Fibroblast of villous mesenchyme (primary cell): ENCODE measurements around the gene RAD51B. TPM values are rescaled to one million over a fixed set of nuclear protein-coding genes. Genes with fewer than 3 reads are reported as not detected.
A peak's percentile ranks its signal among the peaks of the same experiment; 100 is the strongest.

Experiments used
- DNase-seq: peaks from one replicate; pipeline ENCODE4 v3.0.0-alpha.2; 2010; ENCODE audit warnings: low read depth
- H3K4me3 ChIP-seq: 2 replicates; pipeline ENCODE4 v1.5.1; 2011; ENCODE audit warnings: low read depth, mild to moderate bottlenecking, low read length
- total RNA-seq: library from RNA; depleted of rRNA; stranded (reverse); fragments of >200 nt; gene quantifications from 2 replicates; pipeline ENCODE4 v1.2.3, GENCODE V29; 2012
- TF ChIP-seq, protein P1 (sequence below): IDR thresholded peaks from 2 replicates; pipeline ENCODE4 v1.5.1; 2012; ENCODE audit warnings: low read depth, mild to moderate bottlenecking, low read length; ENCODE audit not compliant: insufficient read depth

The RAD51B gene
- total RNA-seq, 1 donor = 22.0 TPM

GRCh38 chr14:68513838-68514607 is 694.4 kb downstream of the RAD51B start:
- TF ChIP-seq, protein P1, sequence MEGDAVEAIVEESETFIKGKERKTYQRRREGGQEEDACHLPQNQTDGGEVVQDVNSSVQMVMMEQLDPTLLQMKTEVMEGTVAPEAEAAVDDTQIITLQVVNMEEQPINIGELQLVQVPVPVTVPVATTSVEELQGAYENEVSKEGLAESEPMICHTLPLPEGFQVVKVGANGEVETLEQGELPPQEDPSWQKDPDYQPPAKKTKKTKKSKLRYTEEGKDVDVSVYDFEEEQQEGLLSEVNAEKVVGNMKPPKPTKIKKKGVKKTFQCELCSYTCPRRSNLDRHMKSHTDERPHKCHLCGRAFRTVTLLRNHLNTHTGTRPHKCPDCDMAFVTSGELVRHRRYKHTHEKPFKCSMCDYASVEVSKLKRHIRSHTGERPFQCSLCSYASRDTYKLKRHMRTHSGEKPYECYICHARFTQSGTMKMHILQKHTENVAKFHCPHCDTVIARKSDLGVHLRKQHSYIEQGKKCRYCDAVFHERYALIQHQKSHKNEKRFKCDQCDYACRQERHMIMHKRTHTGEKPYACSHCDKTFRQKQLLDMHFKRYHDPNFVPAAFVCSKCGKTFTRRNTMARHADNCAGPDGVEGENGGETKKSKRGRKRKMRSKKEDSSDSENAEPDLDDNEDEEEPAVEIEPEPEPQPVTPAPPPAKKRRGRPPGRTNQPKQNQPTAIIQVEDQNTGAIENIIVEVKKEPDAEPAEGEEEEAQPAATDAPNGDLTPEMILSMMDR = no peak
- DNase-seq = no peak
- no peak overlapping the region for H3K4me3 ChIP-seq

DNA sequence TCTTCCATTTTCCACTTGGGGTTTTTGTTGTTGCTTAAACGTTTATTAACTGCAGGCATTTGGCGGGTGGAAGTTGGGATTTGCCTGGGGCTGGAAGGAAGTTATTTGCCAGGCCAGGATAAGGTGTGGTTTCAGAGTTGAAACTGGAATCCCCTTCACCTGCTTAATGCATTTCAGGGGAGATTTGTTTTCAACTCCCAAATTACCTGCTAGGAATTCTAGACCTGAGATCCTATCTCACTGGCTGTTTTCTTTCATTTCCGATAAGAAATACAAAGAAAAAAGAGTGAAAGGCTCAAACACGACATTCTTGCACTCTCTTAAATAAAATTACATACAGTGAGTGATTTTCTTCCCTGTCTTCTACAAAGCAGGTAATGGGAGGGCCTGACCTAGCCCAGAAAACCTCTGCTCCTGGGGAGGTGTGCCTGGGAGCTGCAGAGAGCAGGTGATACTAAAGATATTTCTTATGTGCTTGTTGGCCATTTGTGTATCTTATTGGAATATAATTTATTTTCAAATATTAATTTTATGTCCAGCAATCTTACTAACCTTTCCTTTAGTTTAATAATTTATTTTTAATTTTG is 695.1 kb downstream of the RAD51B start:
- TF ChIP-seq, protein P1 = no peak
- no peak overlapping the region for H3K4me3 ChIP-seq
- no peak for DNase-seq

GRCh38 chr14:68516342-68516741 is 696.8 kb downstream of the RAD51B start:
- TF ChIP-seq, protein P1 = no peak
- DNase-seq = no peak

DNA sequence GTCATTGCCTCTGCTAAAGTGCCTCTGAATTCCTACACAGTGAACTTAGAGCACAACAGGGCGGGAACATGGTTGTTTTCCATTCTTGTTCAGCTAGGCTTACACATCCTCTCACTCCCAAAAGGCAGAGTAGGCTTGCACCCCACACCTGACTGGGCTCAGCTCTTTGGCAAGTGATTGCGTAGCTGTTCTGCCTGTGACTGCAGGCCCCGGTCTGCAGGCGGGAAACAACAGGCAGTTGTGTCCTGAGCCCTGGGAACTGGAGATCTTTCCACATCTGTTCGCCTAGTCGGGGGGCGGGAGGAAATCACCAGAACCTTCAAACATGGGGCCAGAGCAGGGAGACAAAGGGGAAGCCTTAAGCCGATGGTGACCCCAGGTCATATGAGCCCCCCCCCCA is 698.6 kb downstream of the RAD51B start:
- TF ChIP-seq, protein P1 = no peak
- H3K4me3 ChIP-seq = no peak overlapping the region
- no peak for DNase-seq

More at GRCh38 chr14:68516342-68516741, 696.8 kb downstream of the RAD51B start:
- no peak overlapping the region for H3K4me3 ChIP-seq

DNA sequence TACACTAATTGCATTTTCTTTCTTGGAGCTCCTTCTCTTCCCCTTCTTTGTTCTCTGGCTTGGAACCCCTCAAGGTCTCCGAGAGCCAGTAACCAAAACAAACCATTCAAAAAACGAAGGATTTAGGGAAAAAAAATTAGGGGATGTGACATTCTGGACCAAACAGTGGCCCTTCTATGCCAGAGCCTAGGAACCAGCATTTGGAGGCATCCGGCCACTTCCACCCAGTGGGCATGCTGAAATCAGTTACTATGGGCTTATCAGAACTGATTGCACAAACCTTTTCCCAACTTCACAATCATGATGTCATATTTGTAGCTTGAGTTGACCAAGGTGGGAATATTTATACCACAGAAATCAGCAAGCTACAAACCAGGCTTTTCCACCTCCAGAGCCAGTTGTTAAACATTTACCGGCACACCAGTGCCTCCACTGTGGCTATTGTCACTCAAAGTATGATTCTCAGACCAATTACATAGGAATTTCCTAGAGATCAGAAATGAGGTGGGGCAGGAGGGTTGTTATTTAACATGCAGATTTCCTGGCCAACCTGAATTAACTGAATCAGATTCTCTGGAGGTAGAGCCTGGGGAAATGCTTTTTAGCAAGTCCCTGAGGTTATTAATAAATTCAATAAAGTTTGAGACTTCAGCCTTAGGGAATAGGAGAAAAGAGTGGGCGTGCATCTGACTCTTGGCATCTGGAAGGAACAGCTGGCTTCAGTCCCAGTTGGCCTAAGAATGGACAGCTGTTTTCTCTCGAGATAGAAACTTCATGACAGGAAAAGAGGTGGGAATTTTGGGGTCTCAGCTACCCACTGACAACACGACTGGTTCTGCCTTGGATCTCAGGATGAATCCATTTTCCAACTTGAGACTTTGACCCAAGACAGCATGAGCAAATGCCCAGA is 699.4 kb downstream of the RAD51B start:
- DNase-seq = peak; percentile 49
- TF ChIP-seq, protein P1 = no peak
- no peak overlapping the region for H3K4me3 ChIP-seq

DNA sequence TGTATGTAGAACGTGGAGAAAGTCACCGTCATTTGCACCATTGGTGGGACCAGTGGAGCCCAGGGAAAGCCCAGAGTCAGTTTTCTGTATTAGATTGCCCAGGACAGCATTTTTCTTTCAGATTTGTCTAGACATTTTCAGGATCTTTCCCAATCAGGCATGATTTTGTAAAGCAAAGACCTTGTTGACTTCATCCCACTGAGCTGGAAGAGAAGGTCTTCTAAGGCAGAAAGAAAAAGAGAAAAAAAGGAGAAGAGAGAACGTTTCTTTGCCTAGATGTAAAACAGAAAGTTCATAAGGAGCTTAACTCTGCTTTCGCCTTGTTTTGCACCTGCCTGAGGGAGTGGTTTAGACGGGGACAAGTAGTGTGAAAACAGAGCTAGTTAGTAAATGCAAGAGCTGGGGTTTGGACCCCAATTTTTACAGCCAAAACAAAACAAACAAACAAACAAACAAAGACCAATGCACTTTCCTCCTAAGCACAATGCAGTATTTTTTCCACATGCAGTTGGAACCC is 700.1 kb downstream of the RAD51B start:
- TF ChIP-seq, protein P1 = no peak
- no peak overlapping the region for H3K4me3 ChIP-seq
- DNase-seq = no peak
